Chondrocyte (in vitro differentiated cells): ENCODE measurements around the gene MGRN1. TPM values are rescaled to one million over a fixed set of nuclear protein-coding genes. Genes with fewer than 3 reads are reported as not detected.

ENCODE experiments used
- DNase-seq: peaks from one replicate; pipeline ENCODE4 v3.0.0; 2021; ENCODE audit warnings: mixed read lengths, low spot score
- H3K27ac Mint-ChIP-seq: one replicate; pipeline ENCODE4 v1.8.0; 2021; ENCODE audit warnings: mild to moderate bottlenecking, moderate library complexity, mixed read lengths; ENCODE audit not compliant: unreplicated experiment
- H3K27me3 Mint-ChIP-seq: 2 replicates; pipeline ENCODE4 v1.8.0; 2021; ENCODE audit warnings: low read depth, mixed read lengths
- H3K36me3 Mint-ChIP-seq: 2 replicates; pipeline ENCODE4 v1.8.0; 2021; ENCODE audit warnings: low read depth, mixed read lengths
- H3K4me1 Mint-ChIP-seq: 2 replicates; pipeline ENCODE4 v1.8.0; 2021; ENCODE audit warnings: low read depth, mild to moderate bottlenecking, mixed read lengths
- H3K4me3 Mint-ChIP-seq: one replicate; pipeline ENCODE4 v1.8.0; 2021; ENCODE audit warnings: mild to moderate bottlenecking, moderate library complexity, mixed read lengths; ENCODE audit not compliant: unreplicated experiment
- H3K9me3 Mint-ChIP-seq: 2 replicates; pipeline ENCODE4 v1.8.0; 2021; ENCODE audit warnings: low read depth, mixed read lengths
- long read RNA-seq: library from polyadenylated mRNA; stranded (forward); transcript quantifications from one replicate; pipeline ENCODE4 v2.0.0, GENCODE V29; 2021
- total RNA-seq: library from RNA; stranded (reverse); gene quantifications from 3 replicates; pipeline ENCODE4 v1.2.1, GENCODE V29; 2021
- TF ChIP-seq, protein P1 (sequence below): fragments of 200-600 bp; sonication (generic); IDR thresholded peaks from 2 replicates; pipeline ENCODE4 v1.5.0; 2021; ENCODE audit warnings: antibody characterized with exemption, mild to moderate bottlenecking, moderate library complexity

MGRN1 gene
- total RNA-seq = 81.9 to 88.4 TPM (median 83.4 TPM) in 3 replicates
- long read RNA-seq, transcript MGRN1-201 (17 exons, 3,968 nt) = major isoform, 10 of 22 reads
- long read RNA-seq, partial matches to known transcripts = 1 of 22 reads
- long read RNA-seq, other reads (novel, unspliced or antisense) = 6 of 22 reads

DNA sequence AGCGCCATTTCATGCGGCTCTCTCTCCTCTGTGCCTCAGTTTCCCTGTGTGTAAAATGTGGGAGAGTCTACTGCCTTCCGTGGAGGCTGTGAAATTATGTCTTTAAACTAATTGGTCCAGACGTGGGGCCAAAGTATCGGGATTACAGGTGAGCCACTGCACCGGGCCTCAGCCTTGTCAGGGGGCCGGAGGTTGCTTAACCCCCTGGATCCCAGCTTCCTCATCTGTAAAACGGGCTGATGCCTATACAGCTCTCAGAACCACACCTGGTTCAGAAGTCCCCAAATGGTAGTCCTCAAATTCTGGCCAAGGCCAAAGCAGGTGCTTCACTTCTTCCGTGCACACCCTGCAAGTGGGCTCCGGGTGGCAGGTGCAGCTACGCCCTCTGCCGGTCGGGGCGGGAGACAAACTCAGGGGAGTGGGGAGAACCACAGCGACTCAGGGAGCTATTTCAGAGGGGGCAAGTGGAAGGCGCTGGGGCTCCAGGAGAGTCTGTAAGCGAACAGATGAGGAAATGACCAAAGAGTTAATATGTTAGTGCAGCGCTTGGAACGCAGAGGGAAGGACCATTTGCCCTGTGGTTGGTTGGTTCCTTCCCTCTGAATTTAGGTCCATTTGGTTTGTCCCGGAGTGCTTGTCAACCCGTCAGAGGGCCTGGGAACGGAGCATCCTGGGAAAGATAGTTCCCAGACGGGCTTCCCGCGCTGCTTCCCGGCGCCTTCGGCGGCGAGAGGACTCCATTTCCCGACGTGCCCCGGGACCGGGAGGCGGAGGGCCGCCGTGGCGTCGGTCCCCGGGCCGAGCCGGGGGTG is at the start of gene MGRN1:
MGRN1 (plus strand) TSS at position 812 of the 812 bp plus-strand sequence. CDS start 135 bp downstream, outside the sequence.
- Mint-ChIP-seq H3K36me3 (no peaks in the 10 kb centered on the region), H3K4me1 (peaks cover 24% of the 10 kb centered on the region), H3K9me3 (no peaks in the 10 kb centered on the region), H3K27me3 (no peaks in the 10 kb centered on the region), H3K4me3 (peak within 1 kb of the TSS; percentile 100), H3K27ac (peak within 1 kb of the TSS; percentile 99)
- peak; percentile 98 for DNase-seq
- TF ChIP-seq, protein P1, sequence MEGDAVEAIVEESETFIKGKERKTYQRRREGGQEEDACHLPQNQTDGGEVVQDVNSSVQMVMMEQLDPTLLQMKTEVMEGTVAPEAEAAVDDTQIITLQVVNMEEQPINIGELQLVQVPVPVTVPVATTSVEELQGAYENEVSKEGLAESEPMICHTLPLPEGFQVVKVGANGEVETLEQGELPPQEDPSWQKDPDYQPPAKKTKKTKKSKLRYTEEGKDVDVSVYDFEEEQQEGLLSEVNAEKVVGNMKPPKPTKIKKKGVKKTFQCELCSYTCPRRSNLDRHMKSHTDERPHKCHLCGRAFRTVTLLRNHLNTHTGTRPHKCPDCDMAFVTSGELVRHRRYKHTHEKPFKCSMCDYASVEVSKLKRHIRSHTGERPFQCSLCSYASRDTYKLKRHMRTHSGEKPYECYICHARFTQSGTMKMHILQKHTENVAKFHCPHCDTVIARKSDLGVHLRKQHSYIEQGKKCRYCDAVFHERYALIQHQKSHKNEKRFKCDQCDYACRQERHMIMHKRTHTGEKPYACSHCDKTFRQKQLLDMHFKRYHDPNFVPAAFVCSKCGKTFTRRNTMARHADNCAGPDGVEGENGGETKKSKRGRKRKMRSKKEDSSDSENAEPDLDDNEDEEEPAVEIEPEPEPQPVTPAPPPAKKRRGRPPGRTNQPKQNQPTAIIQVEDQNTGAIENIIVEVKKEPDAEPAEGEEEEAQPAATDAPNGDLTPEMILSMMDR = peak; percentile 100

DNA sequence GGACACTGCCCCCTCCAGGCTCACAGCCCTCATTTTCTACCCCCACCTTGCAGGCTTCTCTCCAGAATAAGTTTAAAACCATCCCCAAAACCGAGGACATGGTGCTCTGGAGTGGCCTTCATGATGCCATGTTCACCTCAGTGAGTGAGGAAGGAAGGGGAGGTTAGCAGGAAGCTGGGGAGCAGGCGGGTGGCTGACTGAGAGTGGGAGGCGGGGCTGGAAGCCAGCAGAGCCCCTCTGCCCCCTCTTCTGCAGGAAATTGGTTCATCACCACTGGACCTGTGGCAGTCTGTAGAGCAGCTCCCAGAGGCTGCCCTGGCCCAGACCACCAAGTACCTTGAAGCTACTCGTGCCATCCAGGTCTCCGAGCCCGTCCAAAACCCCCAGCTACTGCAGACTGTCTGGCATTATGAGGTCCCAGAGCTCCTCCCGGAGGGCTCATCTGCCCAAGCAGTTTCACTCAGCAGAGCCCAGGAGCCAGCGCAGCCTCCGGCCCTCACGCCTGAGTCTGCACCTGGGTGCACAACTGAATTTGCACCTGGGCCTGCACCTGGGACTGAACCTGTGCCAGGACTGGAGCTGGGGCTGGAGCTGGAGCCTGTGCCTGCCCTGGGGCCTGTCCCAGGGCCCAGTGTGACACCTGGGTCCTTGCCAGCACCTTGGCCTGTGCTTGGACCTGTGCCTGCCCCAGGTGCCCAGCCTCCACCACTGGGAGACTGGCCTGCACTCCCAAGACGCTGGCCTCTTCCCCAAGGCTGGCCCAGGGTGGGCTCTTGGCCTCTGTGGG is 49.5 kb upstream of the MGRN1 start:
- Mint-ChIP-seq H3K27me3 (no peaks in the 10 kb centered on the region), H3K4me3 (no peak overlapping the region), H3K4me1 (peaks cover 4% of the 10 kb centered on the region), H3K36me3 (no peaks in the 10 kb centered on the region), H3K9me3 (no peaks in the 10 kb centered on the region), H3K27ac (no peak overlapping the region)
- TF ChIP-seq, protein P1 = no peak
- no peak for DNase-seq

DNA sequence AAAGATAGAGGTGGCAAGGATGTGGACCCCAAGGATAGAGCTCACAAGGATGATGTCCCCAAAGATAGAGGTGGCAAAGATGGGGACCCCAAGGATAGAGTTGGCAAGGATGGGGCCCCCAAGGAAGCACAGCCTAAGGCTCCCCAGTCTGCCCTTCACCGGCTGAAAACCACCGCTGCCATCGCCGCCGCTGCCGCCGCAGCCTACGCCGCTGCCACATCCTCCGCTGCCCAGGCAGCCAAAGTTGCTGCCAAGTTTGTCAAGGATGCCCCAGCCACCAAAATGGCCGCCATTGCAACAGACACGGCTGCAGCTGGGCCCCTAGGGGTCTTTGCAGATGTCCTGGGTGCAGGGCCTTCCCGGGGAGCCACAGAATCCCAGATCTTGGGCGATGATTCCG is 48.6 kb upstream of the MGRN1 start:
- TF ChIP-seq, protein P1 = no peak
- Mint-ChIP-seq H3K27me3 (no peaks in the 10 kb centered on the region), H3K4me1 (peaks cover 11% of the 10 kb centered on the region), H3K36me3 (no peaks in the 10 kb centered on the region), H3K9me3 (no peaks in the 10 kb centered on the region), H3K4me3 (no peak overlapping the region), H3K27ac (no peak overlapping the region)
- DNase-seq = no peak

DNA sequence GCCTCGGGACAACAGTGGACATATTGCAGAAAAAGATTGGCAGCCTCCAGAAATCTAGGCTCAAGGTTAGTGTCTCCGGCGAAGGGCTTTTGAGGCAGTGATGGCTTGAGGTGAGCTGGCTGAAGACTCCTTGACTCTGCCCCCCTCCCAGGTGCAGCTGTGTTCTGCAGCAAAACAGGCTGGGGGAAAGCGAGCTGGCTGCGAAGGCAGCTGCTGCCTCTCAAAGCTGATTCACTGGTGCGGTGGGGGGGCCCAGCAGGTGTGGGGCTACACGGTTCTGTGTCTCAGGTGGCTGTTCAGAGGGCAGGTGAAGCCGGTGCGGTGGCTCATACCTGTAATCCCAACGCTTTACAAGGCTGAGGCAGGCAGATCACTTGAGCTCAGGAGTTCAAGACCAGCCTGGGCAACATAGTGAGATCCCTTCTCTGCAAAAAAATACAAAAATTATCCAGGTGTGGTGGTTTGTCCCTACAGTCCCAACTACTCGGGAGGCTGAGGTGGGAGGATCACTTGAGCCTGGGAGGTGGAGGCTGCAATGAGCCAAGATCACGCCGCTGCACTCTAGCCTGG is 45.6 kb upstream of the MGRN1 start:
- H3K9me3 Mint-ChIP-seq = no peaks in the 10 kb centered on the region
- no peaks in the 10 kb centered on the region for H3K36me3 Mint-ChIP-seq
- no peaks in the 10 kb centered on the region for H3K27me3 Mint-ChIP-seq
- H3K4me1 Mint-ChIP-seq = peaks cover 11% of the 10 kb centered on the region
- TF ChIP-seq, protein P1 = no peak
- H3K27ac Mint-ChIP-seq = no peak overlapping the region
- DNase-seq = no peak
- no peak overlapping the region for H3K4me3 Mint-ChIP-seq

DNA sequence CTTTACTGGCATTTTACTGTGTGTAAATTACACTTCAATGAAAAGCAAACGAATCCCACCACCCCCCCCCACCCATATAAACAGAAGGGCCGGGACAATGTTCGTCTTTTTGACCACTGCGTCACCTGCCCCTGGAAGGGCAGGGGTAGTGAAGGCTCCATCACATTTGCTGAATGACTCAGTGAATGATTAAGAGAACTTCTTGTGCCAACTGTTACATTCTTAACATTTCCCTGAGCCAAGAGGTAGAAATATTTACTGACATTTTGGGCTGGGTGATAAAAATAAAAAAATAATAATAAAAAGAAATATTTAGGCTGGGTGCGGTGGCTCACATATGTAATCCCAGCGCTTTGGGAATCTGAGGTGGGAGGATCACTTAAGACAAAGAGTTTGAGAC is 44.4 kb upstream of the MGRN1 start:
- Mint-ChIP-seq H3K36me3 (no peaks in the 10 kb centered on the region), H3K27me3 (no peaks in the 10 kb centered on the region), H3K4me3 (no peak overlapping the region), H3K9me3 (no peaks in the 10 kb centered on the region), H3K4me1 (peaks cover 11% of the 10 kb centered on the region), H3K27ac (peak overlapping the region; percentile 45)
- DNase-seq = no peak
- TF ChIP-seq, protein P1 = no peak
